ENCODE measurements around the gene FSTL4. TPM values are rescaled to one million over a fixed set of nuclear protein-coding genes. Genes with fewer than 3 reads are reported as not detected.

Gene FSTL4
- total RNA-seq, 1 donor from 2014 or later: 14.3 TPM

- no peaks in the 10 kb centered on the region for H3K27me3 Mint-ChIP-seq (ENCODE audit: low read depth)
- H3K27ac Mint-ChIP-seq: no peak overlapping the region
- no peak for DNase-seq (ENCODE audit: low spot score in 2 of 2, unreplicated experiment in 2 of 2)
- H3K36me3 Mint-ChIP-seq: no peaks in the 10 kb centered on the region
- TF ChIP-seq CTCF (IDR thresholded peaks at IDR 0.05; ENCODE audit: unreplicated experiment): no peak
- no peak overlapping the region for H3K4me3 Mint-ChIP-seq
- peaks cover 1% of the 10 kb centered on the region for H3K4me1 Mint-ChIP-seq
- H3K9me3 Mint-ChIP-seq: no peaks in the 10 kb centered on the region
These were observed 276.0 kb downstream of the FSTL4 start for GRCh38 chr5:133336121-133336968.

GRCh38 chr5:133334796-133335639, 277.3 kb downstream of the FSTL4 start:
- no peak for DNase-seq (ENCODE audit: low spot score in 2 of 2, unreplicated experiment in 2 of 2)
- no peaks in the 10 kb centered on the region for H3K9me3 Mint-ChIP-seq
- no peaks in the 10 kb centered on the region for H3K27me3 Mint-ChIP-seq (ENCODE audit: low read depth)
- no peaks in the 10 kb centered on the region for H3K4me1 Mint-ChIP-seq
- H3K36me3 Mint-ChIP-seq: no peaks in the 10 kb centered on the region
- no peak overlapping the region for H3K27ac Mint-ChIP-seq
- no peak for TF ChIP-seq CTCF (IDR thresholded peaks at IDR 0.05; ENCODE audit: unreplicated experiment)
- H3K4me3 Mint-ChIP-seq: no peak overlapping the region

GRCh38 chr5:133333326-133334150, 278.8 kb downstream of the FSTL4 start:
- Mint-ChIP-seq H3K27ac (no peak overlapping the region), H3K27me3 (ENCODE audit: low read depth) (no peaks in the 10 kb centered on the region), H3K4me1 (no peaks in the 10 kb centered on the region), H3K4me3 (no peak overlapping the region), H3K9me3 (no peaks in the 10 kb centered on the region), H3K36me3 (no peaks in the 10 kb centered on the region)
- no peak for TF ChIP-seq CTCF (IDR thresholded peaks at IDR 0.05; ENCODE audit: unreplicated experiment)
- no peak for DNase-seq (ENCODE audit: low spot score in 2 of 2, unreplicated experiment in 2 of 2)

GRCh38 chr5:133332439-133333024, 279.8 kb downstream of the FSTL4 start:
- Mint-ChIP-seq H3K4me3 (no peak overlapping the region), H3K9me3 (no peaks in the 10 kb centered on the region), H3K27me3 (ENCODE audit: low read depth) (no peaks in the 10 kb centered on the region)

More at GRCh38 chr5:133332439-133333024, 279.8 kb downstream of the FSTL4 start:
- H3K36me3 Mint-ChIP-seq: no peaks in the 10 kb centered on the region
- no peak overlapping the region for H3K27ac Mint-ChIP-seq
- DNase-seq (ENCODE audit: low spot score in 2 of 2, unreplicated experiment in 2 of 2): no peak
- H3K4me1 Mint-ChIP-seq: no peaks in the 10 kb centered on the region
- TF ChIP-seq CTCF (IDR thresholded peaks at IDR 0.05; ENCODE audit: unreplicated experiment): no peak
